NCI-H1694 (cell line): ENCODE results near the gene GPATCH2L.

ENCODE experiments used
- DNase-seq: peaks from one replicate; lab custom pipeline; 2025; lab: John Stamatoyannopoulos, UW

Gene GPATCH2L

GRCh38 chr14:76196980-76197695, 45.4 kb downstream of the GPATCH2L start:
- DNase-seq, result no peak

GRCh38 chr14:76201162-76201561, 49.4 kb downstream of the GPATCH2L start:
- DNase-seq, result no peak

GRCh38 chr14:76203086-76204001, 51.6 kb downstream of the GPATCH2L start:
- no peak for DNase-seq

GRCh38 chr14:76204461-76205230, 52.9 kb downstream of the GPATCH2L start:
- no peak for DNase-seq

GRCh38 chr14:76205708-76206107, 54.0 kb downstream of the GPATCH2L start:
- no peak for DNase-seq

GRCh38 chr14:76208340-76208739, 56.6 kb downstream of the GPATCH2L start:
- no peak for DNase-seq

GRCh38 chr14:76212242-76212641, 60.5 kb downstream of the GPATCH2L start:
- no peak for DNase-seq

GRCh38 chr14:76217179-76217578, 65.5 kb downstream of the GPATCH2L start:
- DNase-seq, result no peak

- DNase-seq, result no peak
Observed at GRCh38 chr14:76218662-76219061, 66.9 kb downstream of the GPATCH2L start.

- DNase-seq, result no peak
Observed at GRCh38 chr14:76219873-76220272, 68.2 kb downstream of the GPATCH2L start.

GRCh38 chr14:76227450-76228050, 75.8 kb downstream of the GPATCH2L start:
- DNase-seq, result no peak

GRCh38 chr14:76228138-76228537, 76.4 kb downstream of the GPATCH2L start:
- DNase-seq, result no peak

- no peak for DNase-seq
Observed at GRCh38 chr14:76232800-76233199, 81.1 kb downstream of the GPATCH2L start.

- no peak for DNase-seq
Observed at GRCh38 chr14:76235628-76236027, 83.9 kb downstream of the GPATCH2L start.

GRCh38 chr14:76236172-76237130, 84.7 kb downstream of the GPATCH2L start:
- no peak for DNase-seq

GRCh38 chr14:76237349-76237990, 85.7 kb downstream of the GPATCH2L start:
- DNase-seq, result no peak

- no peak for DNase-seq
Observed at GRCh38 chr14:76245097-76245496, 93.4 kb downstream of the GPATCH2L start.

- DNase-seq, result no peak
Observed at GRCh38 chr14:76250302-76250701, 98.6 kb downstream of the GPATCH2L start.

GRCh38 chr14:76252471-76252870, 100.7 kb downstream of the GPATCH2L start:
- DNase-seq, result no peak

- DNase-seq, result no peak
Observed at GRCh38 chr14:76253111-76253510, 101.4 kb downstream of the GPATCH2L start.
